DMS153 (cell line): Measurements from ENCODE around the gene SPATS1.
"Not testable (repeated sequence)": the region's sequence is repeated elsewhere in the genome, so short reads cannot be mapped to it uniquely, and the experiment has no call there.

Source experiments
- DNase-seq: peaks from one replicate; lab custom pipeline; 2025; lab: John Stamatoyannopoulos, UW

The SPATS1 gene

DNA sequence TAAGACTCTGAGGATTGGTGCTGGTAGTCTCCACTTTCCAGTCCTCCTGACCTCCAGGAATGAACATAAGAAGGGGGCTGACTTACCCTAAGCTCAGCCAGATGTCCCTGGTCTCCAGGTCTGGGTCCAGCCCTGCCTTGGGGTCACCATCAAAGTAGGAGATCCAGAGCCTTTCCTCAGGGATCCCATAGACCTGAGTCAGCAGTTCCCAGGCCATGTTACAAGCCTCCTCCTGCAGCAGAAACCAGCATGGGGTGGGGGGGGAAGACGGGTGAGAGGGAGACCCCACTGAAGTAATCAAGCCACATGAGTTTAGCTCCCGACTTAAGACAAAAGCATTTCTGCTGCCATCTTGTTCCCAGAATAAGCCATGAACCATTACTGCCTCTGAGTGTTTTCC, 31.1 kb upstream of the SPATS1 start:
- no peak for DNase-seq

DNA sequence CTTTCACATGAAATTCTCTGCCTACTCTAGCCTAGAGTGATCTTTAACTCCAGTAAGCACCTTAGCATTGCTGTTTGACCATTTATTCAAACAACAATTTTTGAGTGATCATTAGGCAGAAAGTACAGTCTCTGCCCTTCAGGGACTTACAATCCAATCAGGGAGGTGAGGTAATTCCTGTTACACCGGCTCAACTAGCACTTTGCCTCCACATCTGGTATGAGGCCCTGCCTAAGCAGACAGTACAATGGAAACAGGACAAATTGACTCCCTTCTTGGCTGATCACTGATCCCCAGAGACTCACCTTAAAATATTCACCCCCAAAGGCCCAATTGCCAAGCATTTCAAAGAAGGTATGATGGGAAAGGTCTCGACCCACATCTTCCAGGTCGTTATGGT, 30.7 kb upstream of the SPATS1 start:
- DNase-seq, result no peak

DNA sequence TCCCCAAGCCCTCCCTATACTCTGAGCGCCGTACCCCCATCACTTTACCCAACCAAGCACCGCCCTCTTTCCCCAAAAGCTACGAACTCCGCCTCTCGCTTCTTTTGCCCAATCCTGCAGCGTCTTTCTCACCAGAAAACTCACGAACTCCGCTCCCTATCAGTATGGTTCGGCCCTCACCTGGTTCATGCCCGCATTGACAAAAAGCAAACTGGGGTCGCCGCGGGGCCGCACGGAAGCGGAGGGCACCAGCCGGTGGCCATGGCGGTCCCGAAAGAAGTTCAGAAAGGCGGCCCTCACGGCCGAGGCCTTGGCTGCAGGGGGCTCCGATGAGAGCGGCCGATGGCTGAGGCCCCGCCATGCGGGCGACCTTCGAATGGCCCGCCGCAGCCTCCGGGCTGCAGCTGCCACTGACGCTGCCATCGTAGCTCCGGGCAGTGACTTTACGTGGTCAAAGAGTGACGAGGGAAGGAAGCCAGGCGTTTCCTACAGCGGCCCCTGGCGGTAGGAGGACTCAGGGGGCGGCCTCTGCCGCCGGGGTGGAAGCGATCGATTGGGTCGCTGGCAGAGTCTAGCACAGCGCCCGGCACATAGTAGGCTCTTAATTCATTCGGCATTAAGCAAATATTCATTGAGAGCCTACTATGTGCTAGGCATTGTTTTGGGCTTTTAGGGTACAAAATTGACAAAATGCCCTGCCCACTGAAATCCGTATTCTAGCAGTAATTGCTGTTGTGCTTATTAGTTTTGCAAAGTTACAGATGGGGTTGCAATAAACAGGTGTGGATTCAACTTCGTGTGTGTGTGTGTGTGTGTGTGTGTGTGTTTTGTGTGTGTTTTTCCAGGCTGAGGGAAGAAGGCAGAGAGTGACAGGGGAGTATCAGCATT, 29.3 kb upstream of the SPATS1 start, which contains the start of gene AARS2:
Gene AARS2, minus strand, starts transcription at position 447 of the 888 bp plus-strand sequence. Its CDS starts 24 bp downstream, at position 423.
- DNase-seq, result peak; percentile 58

DNA sequence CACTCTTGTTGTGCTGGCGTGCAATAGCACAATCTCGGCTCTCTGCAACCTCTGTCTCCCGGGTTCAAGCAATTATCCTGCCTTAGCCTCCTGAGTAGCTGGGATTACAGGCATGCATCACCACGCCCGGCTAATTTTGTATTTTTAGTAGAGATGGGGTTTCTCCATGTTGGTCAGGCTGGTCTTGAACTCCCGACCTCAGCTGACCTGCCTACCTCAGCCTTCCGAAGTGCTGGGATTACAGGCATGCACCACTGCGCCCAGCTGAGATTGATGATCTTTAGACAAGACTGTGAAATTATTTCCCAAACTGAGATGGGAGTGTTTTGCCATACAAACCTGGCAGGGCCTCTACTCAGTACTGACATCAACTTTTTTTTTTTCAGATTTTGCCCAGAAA, 27.8 kb upstream of the SPATS1 start:
- not testable (repeated sequence) for DNase-seq

DNA sequence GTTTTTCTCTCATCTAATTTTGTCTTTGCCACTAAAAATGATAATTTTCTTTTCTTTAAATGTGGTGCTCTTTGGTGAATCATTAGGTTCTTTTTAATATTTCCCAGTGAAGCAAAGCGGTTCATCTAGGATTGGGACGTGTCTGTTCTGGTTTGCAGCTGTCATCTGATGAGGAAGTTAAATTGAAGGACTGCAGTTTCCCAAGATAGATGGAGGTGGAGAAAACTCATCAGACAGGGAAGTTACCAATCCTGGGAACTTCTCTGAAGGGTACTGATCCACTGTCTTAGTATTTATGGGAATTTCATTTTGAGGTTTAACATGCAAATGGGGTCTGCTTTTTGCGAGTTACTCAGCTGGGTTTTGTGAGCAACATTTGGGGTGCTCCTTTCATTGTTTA, 26.9 kb upstream of the SPATS1 start:
- no peak for DNase-seq

DNA sequence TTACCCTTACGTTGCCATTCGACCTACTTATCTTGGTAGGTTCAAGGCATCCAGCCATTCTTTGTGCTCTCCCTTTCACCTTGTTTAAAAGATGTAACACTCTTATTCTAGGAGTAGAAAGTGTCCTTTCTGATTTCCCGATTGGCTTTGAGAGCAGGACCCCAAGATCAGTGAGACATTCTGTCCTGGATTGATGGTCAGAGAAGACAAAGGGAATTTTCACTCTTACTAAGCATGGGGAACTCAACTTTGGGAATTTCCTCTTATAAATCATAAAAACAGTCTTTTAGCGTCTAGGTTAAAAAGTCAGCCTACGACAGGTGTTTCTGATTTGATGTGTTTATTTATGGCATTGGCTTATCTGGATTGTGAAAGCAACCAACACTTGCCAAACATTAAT, 26.5 kb upstream of the SPATS1 start:
- DNase-seq, result no peak

DNA sequence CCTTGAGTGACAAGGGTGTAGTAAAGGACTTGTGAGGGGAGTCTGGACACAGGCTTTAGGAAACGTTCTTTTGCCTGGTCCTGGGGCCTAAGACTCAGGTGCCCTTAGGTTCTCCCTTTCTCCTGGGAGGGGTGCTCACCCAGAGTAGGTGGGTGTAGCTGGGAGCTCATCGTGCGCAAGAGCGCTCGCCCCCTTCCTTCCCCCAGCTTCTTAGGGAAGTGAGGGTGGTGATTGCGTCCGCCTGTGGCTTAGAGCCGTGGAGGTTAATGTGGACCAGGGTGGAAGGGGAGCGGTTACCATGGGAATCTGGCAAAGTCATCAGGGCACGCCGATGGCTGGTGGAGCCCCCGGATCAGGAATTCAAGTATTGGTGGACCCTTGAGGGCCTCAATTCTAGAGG, 26.0 kb upstream of the SPATS1 start:
- no peak for DNase-seq

DNA sequence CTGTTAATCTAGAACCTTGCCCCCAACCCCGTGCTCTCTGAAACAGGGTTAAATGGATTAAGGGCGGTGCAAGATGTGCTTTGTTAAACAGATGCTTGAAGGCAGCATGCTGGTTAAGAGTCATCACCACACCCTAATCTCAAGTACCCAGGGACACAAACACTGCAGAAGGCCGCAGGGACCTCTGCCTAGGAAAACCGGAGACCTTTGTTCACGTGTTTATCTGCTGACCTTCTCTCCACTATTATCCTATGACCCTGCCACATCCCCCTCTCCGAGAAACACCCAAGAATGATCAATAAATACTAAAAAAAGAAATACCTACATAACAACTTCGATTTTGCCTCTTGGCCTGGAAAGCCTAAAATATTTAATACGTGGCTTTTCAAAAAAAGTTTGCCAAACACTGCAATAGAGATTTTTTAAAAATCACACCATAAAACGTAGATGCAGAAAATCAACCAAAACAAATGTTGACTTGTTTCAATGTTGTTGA, 25.3 kb upstream of the SPATS1 start:
- DNase-seq, result not testable (repeated sequence)

DNA sequence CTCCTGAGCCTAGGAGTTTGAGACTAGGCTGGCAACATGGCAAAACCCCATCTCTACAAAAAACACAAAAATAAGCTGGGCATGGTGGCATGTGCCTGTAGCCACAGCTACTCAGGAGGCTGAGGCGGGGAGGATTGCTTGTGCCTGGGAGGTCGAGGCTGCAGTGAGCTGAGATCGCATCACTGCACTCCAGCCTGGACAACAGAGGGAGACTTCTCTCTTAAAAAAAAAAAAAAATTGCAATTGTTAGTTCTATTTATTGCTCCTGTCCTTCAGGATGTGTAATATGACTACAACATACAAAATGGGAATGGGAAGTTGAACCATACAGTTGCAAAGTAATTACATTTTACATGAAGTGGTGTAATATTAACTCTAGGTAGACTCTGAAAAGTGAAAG, 21.2 kb upstream of the SPATS1 start:
- no peak for DNase-seq

DNA sequence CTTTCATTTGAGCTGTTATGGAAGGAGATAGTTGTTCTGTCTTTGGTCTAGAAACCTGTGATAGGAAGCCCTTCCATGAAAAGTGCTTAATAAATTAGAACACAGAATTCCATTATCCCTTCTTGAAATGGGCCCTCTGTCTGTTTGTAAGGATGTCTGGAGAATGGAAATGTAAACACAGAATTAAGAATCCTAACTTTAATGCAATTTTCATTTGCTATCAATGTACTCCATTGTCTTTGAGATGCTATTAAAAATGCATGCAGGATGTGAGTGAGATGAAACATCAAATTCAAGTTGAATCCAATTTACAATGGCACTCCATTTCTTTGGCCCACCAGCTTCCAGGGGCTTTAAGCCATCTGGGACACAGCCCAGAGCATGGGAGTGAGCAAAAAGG, 15.4 kb upstream of the SPATS1 start:
- no peak for DNase-seq

DNA sequence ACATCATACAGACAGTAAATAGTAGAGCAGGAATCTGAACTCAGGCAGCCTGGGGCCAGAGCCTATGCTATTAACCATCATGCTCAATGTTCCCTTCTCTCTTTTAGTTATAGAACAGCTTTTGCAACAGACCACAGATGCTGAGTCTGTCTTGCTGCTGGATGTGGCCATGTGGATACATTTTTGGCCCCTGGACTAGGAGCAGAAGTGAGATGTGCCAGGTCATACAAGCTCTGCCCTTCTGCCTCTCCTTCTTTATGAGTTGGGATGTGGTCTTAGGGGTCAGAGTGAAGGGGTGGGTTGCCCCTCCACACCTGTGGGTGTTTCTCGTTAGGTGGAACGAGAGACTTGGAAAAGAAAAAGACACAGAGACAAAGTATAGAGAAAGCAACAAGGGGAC, 14.7 kb upstream of the SPATS1 start:
- DNase-seq, result no peak

DNA sequence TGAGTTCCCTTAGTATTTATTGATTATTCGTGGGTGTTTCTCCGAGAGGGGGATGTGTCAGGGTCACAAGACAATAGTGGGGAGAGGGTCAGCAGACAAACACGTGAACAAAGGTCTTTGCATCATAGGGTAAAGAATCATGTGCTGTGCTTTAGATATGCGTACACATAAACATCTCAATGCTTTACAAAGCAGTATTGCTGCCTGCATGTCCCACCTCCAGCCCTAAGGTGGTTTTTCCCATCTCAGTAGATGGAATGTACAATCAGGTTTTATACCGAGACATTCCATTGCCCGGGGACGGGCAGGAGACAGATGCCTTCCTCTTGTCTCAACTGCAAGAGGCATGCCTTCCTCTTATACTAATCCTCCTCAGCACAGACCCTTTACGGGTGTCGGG, 14.2 kb upstream of the SPATS1 start:
- DNase-seq, result not testable (repeated sequence)

DNA sequence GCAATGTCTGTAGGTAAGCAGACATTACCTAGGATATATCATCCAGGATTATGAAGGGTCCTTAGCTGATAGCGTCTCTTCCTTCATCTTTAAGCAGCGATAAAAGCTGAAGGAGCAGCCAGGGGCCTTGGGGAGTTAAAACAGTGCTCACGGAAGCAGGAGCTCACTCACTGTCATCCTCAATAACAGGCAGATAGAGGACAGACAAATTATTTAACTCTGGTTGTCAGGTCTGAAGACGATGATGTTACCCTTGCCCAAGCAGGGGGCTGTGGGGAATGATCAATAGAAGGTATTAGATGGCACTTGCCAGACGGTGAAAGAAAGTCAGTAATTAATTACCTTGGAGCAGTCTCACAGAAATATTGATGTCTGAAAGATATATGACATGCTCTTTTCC, 12.6 kb upstream of the SPATS1 start:
- DNase-seq, result no peak

DNA sequence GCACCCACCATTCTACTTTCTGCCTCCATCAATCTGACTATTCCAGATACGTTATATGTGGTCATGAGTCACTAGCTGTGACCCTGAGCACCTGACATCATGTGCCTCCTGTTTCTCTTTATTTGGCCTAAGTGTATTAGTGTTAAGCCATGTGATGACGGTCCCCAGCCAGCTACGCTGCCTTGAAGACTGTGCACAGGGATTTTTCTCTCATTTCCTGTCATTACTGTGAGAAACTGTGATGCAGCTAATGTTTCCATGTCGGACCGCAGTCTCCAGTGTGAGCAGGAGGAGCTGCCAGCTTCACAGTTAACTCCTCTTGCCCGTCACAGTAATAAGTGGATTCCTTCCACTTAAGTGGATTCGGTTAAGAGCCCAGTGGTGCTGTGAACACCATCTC, 9.9 kb upstream of the SPATS1 start:
- no peak for DNase-seq

DNA sequence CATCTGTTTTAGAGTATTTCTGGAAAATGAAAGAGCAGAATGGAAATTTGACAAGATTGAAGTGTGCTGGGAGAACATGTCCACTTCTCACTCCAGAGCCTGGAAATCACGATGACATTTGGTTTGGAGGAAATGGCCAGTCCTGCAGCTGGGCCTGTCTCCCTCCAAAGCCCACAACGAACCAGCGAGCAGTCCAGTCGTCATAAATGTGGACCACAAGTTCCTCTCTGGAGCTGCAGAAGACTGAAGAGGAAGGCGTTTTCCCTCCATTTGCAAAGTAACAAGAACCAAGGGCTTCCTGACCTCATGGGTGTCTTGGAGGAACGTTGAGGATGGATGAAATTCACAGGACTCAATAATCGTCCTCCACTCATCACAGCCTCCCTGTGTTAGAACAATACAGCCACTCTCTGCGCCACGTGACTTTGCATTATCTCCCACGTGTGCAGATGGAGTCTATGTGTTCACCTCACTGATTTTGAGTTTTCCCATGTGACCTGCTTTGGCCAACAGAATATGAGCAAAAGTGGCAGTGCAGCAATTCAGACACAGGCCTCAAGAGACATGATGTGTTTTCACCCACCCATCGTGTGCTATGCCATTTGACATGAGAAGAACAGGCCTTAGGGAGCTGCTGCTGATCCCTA, 9.1 kb upstream of the SPATS1 start:
- DNase-seq, result no peak

DNA sequence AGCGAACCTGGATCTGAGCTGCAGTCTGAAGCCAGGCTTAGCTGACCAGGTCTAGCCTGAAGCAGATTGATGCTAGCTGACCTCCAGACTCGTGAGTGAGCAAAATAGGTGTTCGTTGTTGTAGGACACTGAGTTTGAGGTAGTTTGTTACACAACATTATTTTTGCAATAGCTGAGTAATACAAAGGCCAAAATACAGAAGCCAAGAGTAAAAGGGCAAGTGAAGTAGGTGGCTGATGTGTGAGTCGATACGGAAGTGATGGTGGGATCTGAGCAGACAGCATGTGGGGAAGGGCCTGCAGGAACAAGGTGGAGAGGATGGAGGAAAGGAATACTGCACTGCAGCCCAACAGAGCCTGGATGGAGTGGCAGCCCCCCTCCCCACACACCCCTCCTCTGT, 8.5 kb upstream of the SPATS1 start:
- no peak for DNase-seq

DNA sequence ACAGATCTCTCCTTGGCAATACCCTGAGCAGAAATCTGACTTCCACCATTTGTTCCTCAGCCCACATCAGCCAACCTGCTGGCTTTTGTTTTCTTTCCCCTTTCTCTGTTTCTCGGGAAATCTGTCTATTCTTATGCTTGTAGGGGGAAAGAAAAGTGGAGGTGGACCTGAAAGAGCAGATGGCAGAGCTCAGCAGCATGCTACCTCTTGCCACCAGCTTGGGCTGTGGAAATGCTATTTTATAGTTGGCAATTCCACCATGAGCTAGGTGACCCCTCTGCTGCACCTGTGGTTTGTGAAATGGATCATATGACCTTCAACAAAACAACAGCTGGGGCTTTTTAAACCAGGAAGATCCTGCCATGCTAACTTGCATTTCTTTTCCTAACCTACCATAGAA, 6.8 kb upstream of the SPATS1 start:
- no peak for DNase-seq

DNA sequence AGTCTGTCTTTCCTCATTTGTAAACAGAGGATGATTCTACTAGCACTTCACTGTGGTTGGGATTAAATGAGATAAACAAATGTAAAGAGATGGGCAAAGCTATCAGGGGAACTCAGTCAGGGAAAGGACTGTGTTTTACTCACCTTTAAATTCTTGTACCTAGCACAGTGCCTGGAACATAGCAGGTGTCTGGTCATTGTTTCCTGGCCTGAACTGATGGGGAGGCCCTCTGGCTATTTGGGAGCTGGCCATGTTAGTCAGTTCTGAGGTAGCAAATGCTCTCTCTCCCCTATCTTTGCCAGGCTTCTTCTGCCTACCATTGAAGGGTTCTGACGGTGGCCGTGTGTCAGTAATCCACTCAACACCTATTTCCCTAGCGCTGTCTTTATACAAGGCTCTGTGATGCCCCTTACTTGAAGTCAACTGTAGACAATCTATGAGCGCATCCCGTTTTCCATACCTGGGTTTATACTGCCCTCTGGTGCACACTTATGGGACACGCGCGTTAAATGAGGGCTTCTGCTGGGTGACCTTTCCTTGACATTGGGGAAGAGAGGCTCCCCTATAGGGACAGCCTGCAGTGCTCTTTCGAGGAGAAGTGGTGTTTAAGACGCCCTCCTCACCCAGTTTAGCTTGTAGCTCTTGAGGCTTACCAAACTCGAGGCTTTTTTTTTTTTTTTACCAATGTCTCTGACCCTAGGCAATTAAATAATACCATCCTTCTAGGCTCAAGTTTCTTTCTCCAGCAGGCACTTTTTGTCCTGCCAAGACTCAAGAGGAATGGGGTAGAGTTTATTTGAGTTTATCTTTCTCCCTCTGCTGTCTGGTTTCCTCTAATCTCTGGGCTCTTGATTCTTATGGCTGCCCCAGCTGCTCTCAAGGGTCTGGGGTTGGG, 4.0 kb upstream of the SPATS1 start:
- DNase-seq, result peak; percentile 41

DNA sequence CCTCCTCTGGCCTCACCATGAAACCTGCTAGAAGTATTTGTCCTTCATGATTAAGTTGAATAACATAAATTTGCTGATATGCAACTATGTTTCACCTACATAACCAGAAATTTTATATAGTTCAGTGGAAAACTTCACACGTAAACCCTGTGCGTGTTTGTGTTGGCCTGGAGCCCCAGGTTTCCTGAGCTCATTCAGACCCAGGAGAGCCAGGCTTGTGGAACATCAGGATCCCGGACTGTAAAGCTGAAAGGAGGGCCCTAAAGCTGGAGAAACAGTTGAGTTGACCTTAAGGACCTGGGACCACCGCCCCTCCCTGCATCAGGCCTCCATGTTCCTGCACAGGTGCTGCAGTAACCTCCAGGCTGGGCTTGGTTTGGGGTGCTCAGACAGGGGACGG, 3.1 kb upstream of the SPATS1 start:
- no peak for DNase-seq

DNA sequence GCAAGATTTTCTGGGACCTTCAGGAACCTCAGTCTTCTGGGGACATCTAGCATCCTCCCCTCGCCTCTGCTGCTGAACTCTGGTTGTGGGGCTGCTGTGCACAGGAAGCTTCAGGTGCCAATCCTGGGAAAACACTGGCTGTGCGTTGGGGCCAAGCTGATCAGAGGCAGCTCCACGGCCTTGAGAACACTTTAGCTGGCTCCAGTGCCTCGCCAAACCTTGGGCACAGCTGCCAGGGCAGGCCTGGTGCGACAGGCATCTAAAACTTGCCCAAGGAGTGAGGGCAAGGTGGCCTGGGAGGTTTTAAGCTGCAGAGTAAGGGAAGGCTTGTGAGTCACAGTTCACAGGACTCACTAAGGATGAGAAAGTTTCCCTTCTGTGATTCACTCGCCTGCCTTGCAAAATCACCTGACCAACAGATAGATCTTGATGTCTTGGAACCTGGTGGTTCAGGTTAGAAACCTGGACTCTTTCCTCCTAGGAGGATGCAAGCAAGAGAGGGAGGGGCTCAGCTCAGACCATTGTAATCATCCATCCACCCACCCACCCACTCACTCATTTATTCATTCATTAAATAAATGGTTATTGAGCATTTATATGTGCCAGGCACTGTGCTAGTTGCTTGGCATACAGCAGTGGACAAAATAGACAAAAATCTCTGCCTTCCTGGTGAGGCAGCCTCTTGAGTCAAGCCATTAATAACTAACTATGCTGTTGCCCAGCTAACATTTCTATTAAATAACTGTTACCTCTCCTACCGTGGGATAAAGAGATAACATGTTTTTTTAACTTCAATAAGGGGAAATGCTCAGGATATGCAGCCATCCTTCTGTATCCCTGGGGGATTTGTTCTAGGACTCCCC, 2.5 kb upstream of the SPATS1 start:
- no peak for DNase-seq
